Fibroblast of lung (primary cell): Measurements from ENCODE around the gene NR6A1. TPM values are rescaled to one million over a fixed set of nuclear protein-coding genes. Genes with fewer than 3 reads are reported as not detected.

Experiments used
- DNase-seq, 2 donors: peaks; one replicate each; pipeline versions ENCODE4 v3.0.0 to v3.0.0-alpha.2; 2010; ENCODE audit warnings: low read depth in 2 of 2
- H2AFZ ChIP-seq: 2 replicates; pipeline ENCODE4 v1.5.1; 2012; ENCODE audit warnings: low read length, control low read depth, inconsistent platforms
- H3K27ac ChIP-seq: 2 replicates; pipeline ENCODE4 v1.5.1; 2011; ENCODE audit warnings: low read length, control low read depth; ENCODE audit not compliant: insufficient read depth
- H3K27me3 ChIP-seq: 2 replicates; pipeline ENCODE4 v1.5.1; 2011; ENCODE audit warnings: mild to moderate bottlenecking, low read length; ENCODE audit not compliant: control insufficient read depth, insufficient read depth
- H3K36me3 ChIP-seq: 2 replicates; pipeline ENCODE4 v1.5.1; 2011; ENCODE audit warnings: low read length; ENCODE audit not compliant: control insufficient read depth, insufficient read depth
- H3K4me1 ChIP-seq: 2 replicates; pipeline ENCODE4 v1.5.1; 2011; ENCODE audit warnings: low read length; ENCODE audit not compliant: control insufficient read depth, insufficient read depth; ENCODE audit errors: extremely low read depth
- H3K4me2 ChIP-seq: 2 replicates; pipeline ENCODE4 v1.5.1; 2011; ENCODE audit warnings: low read length, control low read depth; ENCODE audit not compliant: insufficient read depth; ENCODE audit errors: extremely low read depth
- H3K4me3 ChIP-seq, 4 experiments: fragments of 200-600 bp in 1 of 4; sonication (generic) in 1 of 4; replicated peaks in 1 of 4; 2 replicates each; pipeline ENCODE4 v1.5.1; 2011 to 2016; ENCODE audit warnings: low read length in 4 of 4, low read depth in 3 of 4, mild to moderate bottlenecking in 3 of 4, control low read depth in 2 of 4, inconsistent platforms in 1 of 4, mixed read lengths in 1 of 4; ENCODE audit not compliant: insufficient read depth in 1 of 4; ENCODE audit errors: control extremely low read depth in 1 of 4
- H3K79me2 ChIP-seq: 2 replicates; pipeline ENCODE4 v1.5.1; 2012; ENCODE audit warnings: mild to moderate bottlenecking, low read length, inconsistent platforms; ENCODE audit not compliant: control insufficient read depth, insufficient read depth
- H3K9ac ChIP-seq: 2 replicates; pipeline ENCODE4 v1.5.1; 2011; ENCODE audit warnings: mild to moderate bottlenecking, low read length, control low read depth; ENCODE audit not compliant: insufficient read depth
- H3K9me3 ChIP-seq: 2 replicates; pipeline ENCODE4 v1.5.1; 2012; ENCODE audit warnings: low read depth, low read length; ENCODE audit not compliant: control insufficient read depth, insufficient read depth
- H4K20me1 ChIP-seq: 2 replicates; pipeline ENCODE4 v1.5.1; 2011; ENCODE audit warnings: low read length; ENCODE audit not compliant: control insufficient read depth, insufficient read depth; ENCODE audit errors: extremely low read depth
- EZH2 ChIP-seq: IDR thresholded peaks from 2 replicates; pipeline ENCODE4 v1.5.1; 2012; ENCODE audit warnings: low read length, control low read depth, mild to moderate bottlenecking; ENCODE audit errors: missing control alignments
- polyA plus RNA-seq, 2 donors: library from polyadenylated mRNA; depleted of rRNA in 1 of 2; stranded (reverse) in 1 of 2; unstranded in 1 of 2; fragments of >200 nt; gene quantifications; 2 replicates each; pipeline ENCODE4 v1.2.1, GENCODE V29; 2011 to 2012; ENCODE audit warnings: missing spikeins in 1 of 2
- total RNA-seq: library from RNA; depleted of rRNA; stranded (reverse); fragments of >200 nt; gene quantifications from 2 replicates; pipeline ENCODE4 v1.2.1, GENCODE V29; 2014
- TF ChIP-seq, protein P1 (sequence below), 2 donors: IDR thresholded peaks in 1 of 2; conservative IDR thresholded peaks in 1 of 2; 1 replicate in 1 of 2; 2 replicates in 1 of 2; pipeline ENCODE4 v1.5.1; 2011 to 2012; ENCODE audit warnings: low read length in 2 of 2, control low read depth in 1 of 2, inconsistent platforms in 1 of 2, low read depth in 1 of 2, mild to moderate bottlenecking in 1 of 2

Gene NR6A1
- total and polyA plus RNA-seq, 2 donors (not counting 1 experiment from before 2014, with no cell fraction given), result 0.07 to 0.50 TPM

DNA sequence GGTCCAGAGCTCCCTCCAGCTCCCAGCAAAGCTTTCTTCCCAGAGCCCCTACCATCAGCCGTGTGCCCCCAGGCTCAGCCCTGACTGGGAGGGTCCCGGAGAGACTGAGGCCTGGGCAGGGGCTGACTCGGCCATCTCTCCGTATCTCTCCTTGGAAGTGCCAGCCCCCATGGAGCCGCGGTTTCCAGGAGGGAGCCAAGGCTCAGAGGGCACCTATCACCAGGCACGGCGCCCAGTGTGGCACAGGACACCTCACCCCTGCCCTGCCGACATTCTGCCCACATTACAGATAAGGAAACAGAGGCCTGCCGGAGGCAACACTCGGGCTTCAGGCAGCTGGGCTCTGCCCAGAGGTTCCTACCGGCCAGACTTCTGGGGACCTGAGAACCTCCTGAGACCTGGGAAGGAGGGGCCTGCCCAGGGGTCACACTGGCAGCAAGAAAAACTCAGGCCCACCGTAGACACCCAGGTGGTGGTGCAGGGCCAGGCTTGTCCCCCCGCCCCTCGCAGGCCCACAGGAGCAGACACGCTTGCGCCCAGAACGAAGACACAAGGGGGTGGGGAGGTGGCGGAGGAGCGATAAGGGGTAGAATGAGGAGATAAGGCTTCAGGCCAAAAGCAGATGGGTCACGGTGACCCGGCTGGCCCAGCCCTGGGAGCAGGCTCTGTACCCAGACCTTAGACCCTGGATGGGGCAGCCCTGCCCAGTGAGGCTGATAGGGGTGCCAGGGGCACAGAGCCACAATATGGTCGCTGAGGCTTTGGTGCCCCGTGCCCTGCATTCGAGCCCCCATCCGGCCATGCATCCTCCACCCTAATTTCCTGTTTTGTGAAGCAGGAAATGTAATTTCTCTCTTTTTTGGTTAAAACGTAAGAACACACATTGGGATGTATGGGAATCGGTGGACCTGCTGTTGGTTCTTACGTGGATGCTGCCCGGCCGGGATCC, 275.7 kb downstream of the NR6A1 start:
- H3K9me3 ChIP-seq, result no peaks in the 10 kb centered on the region
- H3K27ac ChIP-seq, result no peak overlapping the region
- H3K27me3 ChIP-seq, result peaks cover 7% of the 10 kb centered on the region
- no peak overlapping the region for H3K4me2 ChIP-seq
- no peaks in the 10 kb centered on the region for H4K20me1 ChIP-seq
- no peaks in the 10 kb centered on the region for H3K4me1 ChIP-seq
- H3K79me2 ChIP-seq, result no peaks in the 10 kb centered on the region
- no peaks in the 10 kb centered on the region for H3K36me3 ChIP-seq
- H3K4me3 ChIP-seq, result no peak overlapping the region
- no peak overlapping the region for H3K9ac ChIP-seq
- H2AFZ ChIP-seq, result no peak overlapping the region
- no peak for DNase-seq
- TF ChIP-seq, protein P1, sequence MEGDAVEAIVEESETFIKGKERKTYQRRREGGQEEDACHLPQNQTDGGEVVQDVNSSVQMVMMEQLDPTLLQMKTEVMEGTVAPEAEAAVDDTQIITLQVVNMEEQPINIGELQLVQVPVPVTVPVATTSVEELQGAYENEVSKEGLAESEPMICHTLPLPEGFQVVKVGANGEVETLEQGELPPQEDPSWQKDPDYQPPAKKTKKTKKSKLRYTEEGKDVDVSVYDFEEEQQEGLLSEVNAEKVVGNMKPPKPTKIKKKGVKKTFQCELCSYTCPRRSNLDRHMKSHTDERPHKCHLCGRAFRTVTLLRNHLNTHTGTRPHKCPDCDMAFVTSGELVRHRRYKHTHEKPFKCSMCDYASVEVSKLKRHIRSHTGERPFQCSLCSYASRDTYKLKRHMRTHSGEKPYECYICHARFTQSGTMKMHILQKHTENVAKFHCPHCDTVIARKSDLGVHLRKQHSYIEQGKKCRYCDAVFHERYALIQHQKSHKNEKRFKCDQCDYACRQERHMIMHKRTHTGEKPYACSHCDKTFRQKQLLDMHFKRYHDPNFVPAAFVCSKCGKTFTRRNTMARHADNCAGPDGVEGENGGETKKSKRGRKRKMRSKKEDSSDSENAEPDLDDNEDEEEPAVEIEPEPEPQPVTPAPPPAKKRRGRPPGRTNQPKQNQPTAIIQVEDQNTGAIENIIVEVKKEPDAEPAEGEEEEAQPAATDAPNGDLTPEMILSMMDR (conservative IDR thresholded peaks at IDR 0.05 in 1 of 2, IDR thresholded peaks at IDR 0.05 in 1 of 2; ENCODE audit: low read depth in 1 of 2, low read length in 2 of 2), result no peak
- no peak for TF ChIP-seq EZH2

DNA sequence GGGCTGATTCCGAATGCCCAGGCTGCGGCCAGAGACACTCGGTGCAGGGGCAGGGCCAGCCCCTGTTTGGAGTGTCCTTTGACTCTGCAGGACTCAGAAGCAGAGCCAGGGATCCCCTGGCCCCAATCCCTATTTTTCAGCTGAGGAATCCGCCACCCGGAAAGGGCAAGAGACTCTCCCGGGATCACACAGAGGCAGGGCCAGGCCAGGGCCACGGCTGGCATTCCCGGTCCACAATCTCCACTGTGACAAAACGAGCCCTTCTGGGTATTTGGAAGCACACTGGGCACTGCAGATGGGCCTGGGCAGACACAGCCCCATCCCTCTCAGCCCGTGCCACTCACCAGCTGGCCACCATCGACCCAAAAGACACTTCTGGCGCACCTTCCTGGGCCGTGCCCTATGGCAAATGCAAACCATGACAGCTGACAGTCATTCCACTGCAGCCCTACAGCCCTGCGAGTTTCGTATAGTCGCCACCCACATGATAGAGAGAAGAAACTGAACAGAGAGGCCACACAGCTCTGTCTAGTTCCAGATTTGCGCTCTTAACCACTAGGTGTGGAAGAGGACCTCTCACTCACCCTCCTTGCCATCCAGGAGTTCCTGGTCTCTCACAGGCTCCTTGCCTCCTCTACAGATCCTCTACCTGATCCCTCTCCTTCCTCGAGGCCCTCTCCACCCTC, 277.2 kb downstream of the NR6A1 start:
- Histone ChIP-seq H3K9me3 (no peaks in the 10 kb centered on the region), H3K9ac (no peak overlapping the region), H3K36me3 (no peaks in the 10 kb centered on the region), H3K4me3 (no peak overlapping the region), H3K79me2 (no peaks in the 10 kb centered on the region), H3K4me2 (no peak overlapping the region), H3K27me3 (peaks cover 12% of the 10 kb centered on the region), H3K4me1 (no peaks in the 10 kb centered on the region), H4K20me1 (no peaks in the 10 kb centered on the region), H2AFZ (no peak overlapping the region), H3K27ac (no peak overlapping the region)
- no peak for DNase-seq
- TF ChIP-seq, protein P1 (conservative IDR thresholded peaks at IDR 0.05 in 1 of 2, IDR thresholded peaks at IDR 0.05 in 1 of 2; ENCODE audit: low read depth in 1 of 2, low read length in 2 of 2), result no peak
- TF ChIP-seq EZH2, result no peak

DNA sequence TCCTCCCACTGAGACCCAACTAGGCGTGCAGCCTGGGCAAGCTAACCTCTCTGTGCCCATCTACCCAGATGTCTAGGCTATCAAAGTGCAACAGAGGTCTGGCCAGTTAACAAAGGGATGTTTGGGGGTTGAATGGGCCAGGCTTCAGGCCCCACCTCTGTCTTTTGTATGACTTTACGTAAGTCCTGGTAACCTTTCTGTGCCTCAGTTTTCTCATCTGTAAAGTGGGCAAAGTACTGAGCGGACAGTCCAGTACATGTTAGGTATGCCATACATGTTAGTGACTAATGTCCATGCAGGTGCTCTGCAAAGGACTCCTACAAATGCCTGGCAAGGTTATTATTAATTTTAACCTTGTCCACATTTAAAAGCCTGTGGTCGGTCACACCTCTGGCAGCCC, 277.9 kb downstream of the NR6A1 start:
- no peak overlapping the region for H3K9ac ChIP-seq
- H3K4me2 ChIP-seq, result no peak overlapping the region
- H3K27ac ChIP-seq, result no peak overlapping the region
- TF ChIP-seq EZH2, result no peak
- TF ChIP-seq, protein P1 (conservative IDR thresholded peaks at IDR 0.05 in 1 of 2, IDR thresholded peaks at IDR 0.05 in 1 of 2; ENCODE audit: low read depth in 1 of 2, low read length in 2 of 2), result no peak
- no peaks in the 10 kb centered on the region for H3K9me3 ChIP-seq
- DNase-seq, result no peak
- no peak overlapping the region for H3K4me3 ChIP-seq
- H4K20me1 ChIP-seq, result no peaks in the 10 kb centered on the region
- no peaks in the 10 kb centered on the region for H3K36me3 ChIP-seq
- no peak overlapping the region for H2AFZ ChIP-seq
- no peaks in the 10 kb centered on the region for H3K79me2 ChIP-seq
- H3K27me3 ChIP-seq, result peaks cover 18% of the 10 kb centered on the region
- H3K4me1 ChIP-seq, result no peaks in the 10 kb centered on the region
